Measurements from ENCODE around the gene CNIH3.

DNA sequence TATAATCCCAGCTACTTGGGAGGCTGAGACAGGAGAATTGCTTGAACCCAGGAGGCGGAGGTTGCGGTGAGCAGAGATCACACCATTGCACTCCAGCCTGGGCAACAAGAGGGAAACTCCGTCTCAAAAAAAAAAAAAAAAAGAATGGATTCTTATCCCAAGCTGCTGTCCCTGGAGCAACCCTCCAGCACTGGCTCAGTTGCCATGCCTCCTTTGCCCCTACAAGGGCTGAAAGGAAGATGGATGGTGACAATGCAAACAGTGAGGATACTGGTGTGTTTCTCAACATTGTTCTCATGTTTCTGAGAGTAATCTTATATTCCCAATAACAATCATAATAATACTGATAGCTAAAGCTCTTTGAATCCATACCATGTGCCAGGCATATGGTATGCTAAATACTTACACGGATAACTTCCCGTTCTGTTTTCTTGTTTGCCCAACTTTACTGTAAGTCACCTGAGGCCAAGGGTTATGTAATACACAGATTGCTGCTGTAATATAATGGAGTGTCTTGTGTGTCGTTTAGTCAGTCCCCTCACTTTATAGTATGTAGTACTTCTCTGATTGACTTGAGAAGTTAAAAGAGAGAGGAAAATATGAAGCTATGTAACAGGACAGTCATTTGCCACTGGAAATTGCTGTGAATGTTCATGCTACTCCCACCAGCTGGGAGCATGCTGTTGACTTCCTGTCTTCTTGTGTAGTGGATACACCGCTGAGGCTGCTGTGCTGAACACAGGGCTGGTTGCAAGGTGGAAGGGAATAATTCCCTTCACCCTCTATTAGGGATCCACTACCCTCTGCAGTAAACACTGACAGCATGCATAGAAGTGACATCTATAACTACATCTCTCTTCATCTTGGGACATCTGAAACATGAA lies 153.6 kb downstream of the CNIH3 start:
- no peak for TF ChIP-seq CREB1 (IDR thresholded peaks at IDR 0.05; ENCODE audit: low read depth)
- no peak for TF ChIP-seq FOXM1 (IDR thresholded peaks at IDR 0.05; ENCODE audit: borderline replicate concordance, low read depth)
- no peak for TF ChIP-seq EP300 (IDR thresholded peaks at IDR 0.05; ENCODE audit: borderline replicate concordance)
- no peak for TF ChIP-seq TAF1 (IDR thresholded peaks at IDR 0.05; ENCODE audit: low read depth)
- no peak for TF ChIP-seq RAD21 (IDR thresholded peaks at IDR 0.05; ENCODE audit: low read depth)
- TF ChIP-seq, protein P1, sequence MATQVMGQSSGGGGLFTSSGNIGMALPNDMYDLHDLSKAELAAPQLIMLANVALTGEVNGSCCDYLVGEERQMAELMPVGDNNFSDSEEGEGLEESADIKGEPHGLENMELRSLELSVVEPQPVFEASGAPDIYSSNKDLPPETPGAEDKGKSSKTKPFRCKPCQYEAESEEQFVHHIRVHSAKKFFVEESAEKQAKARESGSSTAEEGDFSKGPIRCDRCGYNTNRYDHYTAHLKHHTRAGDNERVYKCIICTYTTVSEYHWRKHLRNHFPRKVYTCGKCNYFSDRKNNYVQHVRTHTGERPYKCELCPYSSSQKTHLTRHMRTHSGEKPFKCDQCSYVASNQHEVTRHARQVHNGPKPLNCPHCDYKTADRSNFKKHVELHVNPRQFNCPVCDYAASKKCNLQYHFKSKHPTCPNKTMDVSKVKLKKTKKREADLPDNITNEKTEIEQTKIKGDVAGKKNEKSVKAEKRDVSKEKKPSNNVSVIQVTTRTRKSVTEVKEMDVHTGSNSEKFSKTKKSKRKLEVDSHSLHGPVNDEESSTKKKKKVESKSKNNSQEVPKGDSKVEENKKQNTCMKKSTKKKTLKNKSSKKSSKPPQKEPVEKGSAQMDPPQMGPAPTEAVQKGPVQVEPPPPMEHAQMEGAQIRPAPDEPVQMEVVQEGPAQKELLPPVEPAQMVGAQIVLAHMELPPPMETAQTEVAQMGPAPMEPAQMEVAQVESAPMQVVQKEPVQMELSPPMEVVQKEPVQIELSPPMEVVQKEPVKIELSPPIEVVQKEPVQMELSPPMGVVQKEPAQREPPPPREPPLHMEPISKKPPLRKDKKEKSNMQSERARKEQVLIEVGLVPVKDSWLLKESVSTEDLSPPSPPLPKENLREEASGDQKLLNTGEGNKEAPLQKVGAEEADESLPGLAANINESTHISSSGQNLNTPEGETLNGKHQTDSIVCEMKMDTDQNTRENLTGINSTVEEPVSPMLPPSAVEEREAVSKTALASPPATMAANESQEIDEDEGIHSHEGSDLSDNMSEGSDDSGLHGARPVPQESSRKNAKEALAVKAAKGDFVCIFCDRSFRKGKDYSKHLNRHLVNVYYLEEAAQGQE (IDR thresholded peaks at IDR 0.05; ENCODE audit: low read depth) = no peak
- no peak for TF ChIP-seq CEBPB (IDR thresholded peaks at IDR 0.05)
- no peak for TF ChIP-seq ZBTB7A (IDR thresholded peaks at IDR 0.05; ENCODE audit: low read depth)
- TF ChIP-seq MAX (IDR thresholded peaks at IDR 0.05) = no peak
- no peak for TF ChIP-seq YY1 (IDR thresholded peaks at IDR 0.05; ENCODE audit: low read depth)
- TF ChIP-seq TEAD4 (IDR thresholded peaks at IDR 0.05) = no peak
- no peak for TF ChIP-seq EGR1 (IDR thresholded peaks at IDR 0.05)
- no peak for TF ChIP-seq NFIC (IDR thresholded peaks at IDR 0.05)
